ENCODE data around the gene RUSC1. TPM values are rescaled to one million over a fixed set of nuclear protein-coding genes. Genes with fewer than 3 reads are reported as not detected.

RUSC1 gene
- total and polyA plus RNA-seq, 2 of the 8 experiments (the other 6 are each of a cell fraction or from before 2014, with no cell fraction given), result 54.6 to 90.4 TPM

DNA sequence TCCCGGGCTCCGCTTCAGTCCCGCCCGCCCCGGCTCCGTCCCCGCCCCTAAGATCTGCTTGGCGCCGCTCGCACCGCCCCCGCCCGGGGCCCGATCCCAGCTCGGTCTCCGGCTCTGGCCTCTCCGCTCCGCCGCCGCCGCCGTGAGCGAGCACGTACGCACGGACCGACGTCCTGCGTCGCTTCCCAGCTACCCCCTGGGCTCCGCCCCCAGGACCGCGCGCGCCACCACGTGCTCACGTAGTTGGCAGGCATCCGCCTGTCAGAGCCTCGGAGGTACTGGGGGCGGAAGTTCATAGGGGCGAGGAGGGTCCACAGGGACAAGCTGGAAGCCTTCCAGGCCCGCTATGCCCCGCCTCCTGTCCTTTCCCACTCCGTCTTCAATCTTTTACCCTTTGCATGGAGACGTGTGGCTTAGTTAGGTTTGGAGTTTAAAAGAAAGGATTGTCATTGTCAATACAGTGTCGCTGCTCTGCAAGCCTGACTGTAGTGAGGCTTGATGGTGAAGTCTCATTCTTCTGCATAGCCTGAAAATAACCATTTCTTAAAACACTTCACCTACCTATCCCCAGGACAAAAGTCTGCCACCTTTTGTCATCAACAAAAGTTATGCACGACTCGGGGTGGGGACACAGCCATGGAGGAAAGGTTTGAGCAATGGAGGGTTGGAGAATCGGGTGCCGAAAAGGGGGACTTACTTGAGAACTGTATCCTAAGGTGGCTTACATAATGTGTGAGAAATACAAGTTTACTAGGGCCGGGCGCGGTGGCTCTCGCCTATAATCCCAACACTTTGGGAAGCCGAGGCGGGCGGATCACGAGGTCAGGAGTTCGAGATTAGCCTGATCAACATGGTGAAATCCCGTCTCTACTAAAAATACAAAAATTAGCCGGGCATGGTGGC, 47.1 kb upstream of the RUSC1 start, which contains the start of gene CLK2:
CLK2 (minus strand) TSS at position 162 of the 903 bp plus-strand sequence. CDS start 2,527 bp downstream, outside the sequence.
- peak within 1 kb of the TSS; percentile 18 for H2AFZ ChIP-seq (ENCODE audit: low read length)
- H3K27me3 ChIP-seq (replicated peaks in 1 of 4; ENCODE audit: control insufficient read depth in 3 of 4, extremely low read depth in 1 of 4, insufficient read depth in 3 of 4, low read length in 3 of 4), result peaks cover 0 to 3% (median 0%) of the 10 kb centered on the region in 4 experiments; a peak in 2 of 7 replicates
- peak within 1 kb of the TSS; percentile 80 to 98 (median 84) for H3K9ac ChIP-seq (replicated peaks in 1 of 4; ENCODE audit: extremely low read depth in 1 of 4, low read depth in 3 of 4, low read length in 3 of 4)
- H2BK5ac ChIP-seq (ENCODE audit: low read depth, low read length), result peak within 1 kb of the TSS; percentile 62; the same call in 1 of the 2 replicates
- no peak within 1 kb of the TSS for H3K56ac ChIP-seq (replicated peaks; ENCODE audit: insufficient read length, low read depth, low read length)
- H3K4me1 ChIP-seq (replicated peaks in 1 of 4; ENCODE audit: control insufficient read depth in 3 of 4, insufficient read depth in 4 of 4, low read length in 3 of 4), result peaks cover 2 to 14% (median 5%) of the 10 kb centered on the region in 4 experiments; a peak in 6 of 7 replicates
- H3K4me2 ChIP-seq (ENCODE audit: insufficient read depth in 1 of 2, low read depth in 2 of 2, low read length in 2 of 2), result peak within 1 kb of the TSS; percentile 78 to 96
- WGBS, 2 experiments (ENCODE audit: extremely low coverage in 1 of 2, insufficient coverage in 1 of 2, insufficient read length in 1 of 2, insufficient replicate concordance in 2 of 2, low coverage in 1 of 2, low lambda C conversion rate in 2 of 2, missing lambda C conversion rate in 1 of 2), result 28% methylated on average over 45 of the region's 61 CpGs; no CpG with 5 or more reads in 1 of the 2 experiments
- no peak within 1 kb of the TSS for H4K8ac ChIP-seq (ENCODE audit: extremely low read depth, insufficient read depth, low read length)
- H3K18ac ChIP-seq (ENCODE audit: extremely low read depth, low read length), result peak within 1 kb of the TSS; percentile 72; the same call in 1 of the 2 replicates
- peaks cover 17% of the 10 kb centered on the region; the same call in 1 of the 2 replicates for H3K23me2 ChIP-seq (ENCODE audit: low read depth, low read length)
- ChIA-PET CTCF (ENCODE audit: partially characterized antibody) (interaction anchor here (0.7 to 2.7 kb wide), 9 partner anchors 10 to 72 kb away, joined by 3 to 16 read pairs (median 7); partner anchors contain the start of genes ENTREP3 and RUSC1), POLR2A (ENCODE audit: partially characterized antibody) (interaction anchor here (0.7 to 7.5 kb wide), 19 partner anchors 11 to 470 kb away, joined by 3 to 87 read pairs (median 6); partner anchors contain the start of genes ENTREP3, FDPS, KRTCAP2 and RUSC1)
- peaks cover 10 to 25% of the 10 kb centered on the region in 2 experiments for H3K79me2 ChIP-seq (ENCODE audit: control insufficient read depth in 1 of 2, insufficient read depth in 2 of 2, low read length in 2 of 2)
- H4K20me1 ChIP-seq (replicated peaks in 1 of 2; ENCODE audit: control insufficient read depth in 1 of 2, insufficient read depth in 2 of 2, low read length in 2 of 2), result peaks cover 5 to 7% of the 10 kb centered on the region in 2 experiments
- H3K14ac ChIP-seq (ENCODE audit: insufficient read length), result no peak within 1 kb of the TSS
- H3K4ac ChIP-seq (replicated peaks; ENCODE audit: insufficient read length, low read depth, low read length), result peak within 1 kb of the TSS; percentile 30
- no peaks in the 10 kb centered on the region; the same call in none of the 2 replicates for H3K79me1 ChIP-seq (ENCODE audit: low read depth, low read length)
- H3K9me3 ChIP-seq (ENCODE audit: insufficient read depth in 2 of 2, low read depth in 1 of 2, low read length in 1 of 2), result no peaks in the 10 kb centered on the region
- peak within 1 kb of the TSS; percentile 86 to 100 (median 90) for H3K4me3 ChIP-seq (ENCODE audit: extremely low read depth in 1 of 4, insufficient read depth in 2 of 4, low read depth in 3 of 4, low read length in 4 of 4)
- H2BK12ac ChIP-seq (ENCODE audit: low read depth, low read length), result 0 out of 2 replicates have a peak within 1 kb of the TSS, but pooled peaks have one; percentile 32
- no peak for FAIRE-seq
- H2AK5ac ChIP-seq (ENCODE audit: low read depth, low read length), result no peak within 1 kb of the TSS
- no peak within 1 kb of the TSS for H2BK20ac ChIP-seq (ENCODE audit: low read length)
- H4K5ac ChIP-seq (ENCODE audit: insufficient read length, low read depth, low read length), result peak within 1 kb of the TSS; percentile 84
- peak within 1 kb of the TSS; percentile 22 for H4K91ac ChIP-seq (replicated peaks; ENCODE audit: insufficient read length, low read length)
- H3K23ac ChIP-seq (ENCODE audit: insufficient read length), result no peak within 1 kb of the TSS
- H3K27ac ChIP-seq (ENCODE audit: low read depth, low read length), result peak within 1 kb of the TSS; percentile 78; the same call in 1 of the 2 replicates
- no peak within 1 kb of the TSS for H2BK120ac ChIP-seq (replicated peaks; ENCODE audit: low read depth, low read length)
- H2BK15ac ChIP-seq (ENCODE audit: low read length), result no peak within 1 kb of the TSS
- DNase-seq (ENCODE audit: low read depth in 1 of 2, low spot score in 2 of 2), result peak; percentile 93 to 96
- peaks cover 16 to 29% (median 23%) of the 10 kb centered on the region in 4 experiments for H3K36me3 ChIP-seq (ENCODE audit: control insufficient read depth in 2 of 4, insufficient read depth in 4 of 4, low read length in 3 of 4)
- TF ChIP-seq SP4 (IDR thresholded peaks at IDR 0.05; ENCODE audit: low read length) (no peak), CREB1 (IDR thresholded peaks at IDR 0.05) (peak; percentile 63; the same call in 1 of the 2 replicates), TEAD4 (IDR thresholded peaks at IDR 0.05; ENCODE audit: low read depth, low read length) (no peak), CEBPB (IDR thresholded peaks at IDR 0.05; ENCODE audit: low read depth, low read length) (no peak), SP2 (IDR thresholded peaks at IDR 0.05; ENCODE audit: low read length) (no peak), EP300 (IDR thresholded peaks at IDR 0.05; ENCODE audit: borderline replicate concordance in 1 of 2, low read depth in 2 of 2, low read length in 2 of 2) (peak in 1 of 2 experiments; percentile 31; a peak in 1 of 3 replicates), GABPA (IDR thresholded peaks at IDR 0.05; ENCODE audit: borderline replicate concordance, insufficient read depth, low read length) (no peak), POLR2A (IDR thresholded peaks at IDR 0.05; ENCODE audit: control extremely low read depth in 1 of 2, low read depth in 2 of 2, low read length in 2 of 2) (peak; percentile 62 to 68; a peak in 2 of 3 replicates), RAD21 (IDR thresholded peaks at IDR 0.05 in 1 of 2, conservative IDR thresholded peaks at IDR 0.05 in 1 of 2; ENCODE audit: low read depth in 2 of 2, low read length in 2 of 2) (0 out of 4 replicates have a peak, but pooled peaks of 1 of the 2 experiments have one; percentile 1), EZH2 (IDR thresholded peaks at IDR 0.05; ENCODE audit: low read depth, low read length, severe bottlenecking) (no peak)
